H1 (cell line): ENCODE data around the gene AREG. TPM values are rescaled to one million over a fixed set of nuclear protein-coding genes. Genes with fewer than 3 reads are reported as not detected.

Experiments
- CTCF ChIA-PET: fragments of 300-600 bp; sonication (Branson Sonifier 250); formaldehyde crosslinking; loops from one replicate; lab custom pipeline; 2021; ENCODE audit not compliant: partially characterized antibody; lab: Charles Lee
- POLR2A ChIA-PET: fragments of 300-600 bp; sonication (Branson Sonifier 250); formaldehyde crosslinking; loops from one replicate; lab custom pipeline; 2021; ENCODE audit warnings: inconsistent platforms; ENCODE audit not compliant: partially characterized antibody; lab: Charles Lee
- DNase-seq, 2 experiments: peaks; one replicate each; pipeline versions ENCODE4 v3.0.0 to v3.0.0-alpha.2; 2010 to 2022; ENCODE audit warnings: low spot score in 2 of 2, low read depth in 1 of 2, mixed read lengths in 1 of 2
- FAIRE-seq: peaks from 2 replicates; lab custom pipeline; 2011; peaks lifted over from hg19 to GRCh38; lab: Jason Lieb, UNC
- H2AFZ ChIP-seq: 2 replicates; pipeline ENCODE4 v1.8.1; 2012; ENCODE audit warnings: low read length, inconsistent platforms
- H2AK5ac ChIP-seq: 2 replicates; pipeline ENCODE4 v1.6.1; 2013; ENCODE audit warnings: low read depth, low read length
- H2BK120ac ChIP-seq: replicated peaks from 2 replicates; pipeline ENCODE3; 2013; ENCODE audit warnings: low read depth, low read length, inconsistent platforms
- H2BK12ac ChIP-seq: 2 replicates; pipeline ENCODE4 v1.6.1; 2013; ENCODE audit warnings: low read depth, low read length
- H2BK15ac ChIP-seq: 2 replicates; pipeline ENCODE4 v1.6.1; 2013; ENCODE audit warnings: low read length
- H2BK20ac ChIP-seq: 2 replicates; pipeline ENCODE4 v1.6.1; 2013; ENCODE audit warnings: low read length
- H2BK5ac ChIP-seq: 2 replicates; pipeline ENCODE4 v1.6.1; 2013; ENCODE audit warnings: low read depth, low read length
- H3K14ac ChIP-seq: 2 replicates; pipeline ENCODE4 v1.6.1; 2013; ENCODE audit warnings: inconsistent platforms; ENCODE audit not compliant: insufficient read length
- H3K18ac ChIP-seq: 2 replicates; pipeline ENCODE4 v1.6.1; 2013; ENCODE audit warnings: low read length; ENCODE audit errors: extremely low read depth
- H3K23ac ChIP-seq: 2 replicates; pipeline ENCODE4 v1.6.1; 2013; ENCODE audit warnings: inconsistent platforms; ENCODE audit not compliant: insufficient read length
- H3K23me2 ChIP-seq: 2 replicates; pipeline ENCODE4 v1.6.1; 2013; ENCODE audit warnings: low read depth, low read length
- H3K27ac ChIP-seq: 2 replicates; pipeline ENCODE4 v1.6.1; 2011; ENCODE audit warnings: low read depth, low read length, inconsistent platforms
- H3K27me3 ChIP-seq, 4 experiments: replicated peaks in 1 of 4; 1 replicate in 1 of 4; 2 replicates in 3 of 4; pipeline versions ENCODE4 v1.6.1 to v1.8.1; 2011 to 2013; ENCODE audit warnings: low read length in 3 of 4, mild to moderate bottlenecking in 3 of 4, inconsistent platforms in 2 of 4, mixed read lengths in 2 of 4, moderate library complexity in 1 of 4; ENCODE audit not compliant: control insufficient read depth in 3 of 4, insufficient read depth in 3 of 4; ENCODE audit errors: extremely low read depth in 1 of 4
- H3K36me3 ChIP-seq, 4 experiments: 2 replicates each; pipeline versions ENCODE4 v1.6.1 to v1.8.1; 2011 to 2013; ENCODE audit warnings: mild to moderate bottlenecking in 4 of 4, low read length in 3 of 4, moderate library complexity in 2 of 4, control low read depth in 1 of 4, inconsistent platforms in 1 of 4; ENCODE audit not compliant: insufficient read depth in 4 of 4, control insufficient read depth in 2 of 4
- H3K4ac ChIP-seq: replicated peaks from 2 replicates; pipeline ENCODE3; 2013; ENCODE audit warnings: low read length, low read depth, mixed read lengths, inconsistent platforms; ENCODE audit not compliant: insufficient read length
- H3K4me1 ChIP-seq, 4 experiments: replicated peaks in 1 of 4; 1 replicate in 1 of 4; 2 replicates in 3 of 4; pipeline versions ENCODE4 v1.6.1 to v1.8.1; 2011 to 2013; ENCODE audit warnings: low read length in 3 of 4, inconsistent platforms in 2 of 4, mixed read lengths in 1 of 4; ENCODE audit not compliant: insufficient read depth in 4 of 4, control insufficient read depth in 3 of 4
- H3K4me2 ChIP-seq, 2 experiments: 2 replicates each; pipeline versions ENCODE4 v1.6.1 to v1.8.1; 2011 to 2013; ENCODE audit warnings: low read depth in 2 of 2, low read length in 2 of 2, control low read depth in 1 of 2, inconsistent platforms in 1 of 2, mild to moderate bottlenecking in 1 of 2; ENCODE audit not compliant: insufficient read depth in 1 of 2
- H3K4me3 ChIP-seq, 4 experiments: fragments of 200-600, 300-600 bp in 1 of 4; sonication (generic), shearing (Covaris generic), sonication (Bioruptor Twin) in 1 of 4; 2 replicates each; pipeline versions ENCODE4 v1.5.1 to v1.8.1; 2011 to 2016; ENCODE audit warnings: low read length in 4 of 4, low read depth in 3 of 4, control low read depth in 2 of 4, inconsistent platforms in 2 of 4, mild to moderate bottlenecking in 2 of 4, mixed read lengths in 1 of 4, moderate library complexity in 1 of 4; ENCODE audit not compliant: insufficient read depth in 2 of 4; ENCODE audit errors: extremely low read depth in 1 of 4
- H3K56ac ChIP-seq: replicated peaks from 2 replicates; pipeline ENCODE3; 2013; ENCODE audit warnings: low read depth, mild to moderate bottlenecking, mixed read lengths, low read length, inconsistent platforms; ENCODE audit not compliant: insufficient read length
- H3K79me1 ChIP-seq: 2 replicates; pipeline ENCODE4 v1.6.1; 2013; ENCODE audit warnings: low read depth, low read length, control low read depth
- H3K79me2 ChIP-seq, 2 experiments: 2 replicates each; pipeline versions ENCODE4 v1.6.1 to v1.8.1; 2012 to 2013; ENCODE audit warnings: low read length in 2 of 2, mild to moderate bottlenecking in 2 of 2, inconsistent platforms in 1 of 2; ENCODE audit not compliant: insufficient read depth in 2 of 2, control insufficient read depth in 1 of 2
- H3K9ac ChIP-seq, 4 experiments: replicated peaks in 1 of 4; 1 replicate in 1 of 4; 2 replicates in 3 of 4; pipeline versions ENCODE4 v1.6.1 to v1.8.1; 2011 to 2013; ENCODE audit warnings: low read depth in 3 of 4, low read length in 3 of 4, control low read depth in 2 of 4, mild to moderate bottlenecking in 2 of 4, moderate library complexity in 2 of 4, inconsistent platforms in 1 of 4; ENCODE audit errors: extremely low read depth in 1 of 4
- H3K9me3 ChIP-seq, 2 experiments: 2 replicates each; pipeline versions ENCODE4 v1.6.1 to v1.8.1; 2012 to 2013; ENCODE audit warnings: mild to moderate bottlenecking in 2 of 2, moderate library complexity in 2 of 2, control low read depth in 1 of 2, inconsistent platforms in 1 of 2, low read depth in 1 of 2, low read length in 1 of 2, mixed read lengths in 1 of 2; ENCODE audit not compliant: insufficient read depth in 2 of 2
- H4K20me1 ChIP-seq, 2 experiments: replicated peaks in 1 of 2; 2 replicates each; pipeline versions ENCODE3 to v1.8.1; 2011 to 2013; ENCODE audit warnings: inconsistent platforms in 2 of 2, low read length in 2 of 2, mild to moderate bottlenecking in 1 of 2; ENCODE audit not compliant: insufficient read depth in 2 of 2, control insufficient read depth in 1 of 2
- H4K5ac ChIP-seq: 2 replicates; pipeline ENCODE4 v1.6.1; 2013; ENCODE audit warnings: low read length, low read depth, mixed read lengths, inconsistent platforms; ENCODE audit not compliant: insufficient read length
- H4K8ac ChIP-seq: 2 replicates; pipeline ENCODE4 v1.8.0; 2013; ENCODE audit warnings: mild to moderate bottlenecking, moderate library complexity, low read length, inconsistent platforms; ENCODE audit not compliant: insufficient read depth; ENCODE audit errors: extremely low read depth
- H4K91ac ChIP-seq: replicated peaks from 2 replicates; pipeline ENCODE3; 2013; ENCODE audit warnings: low read length, mixed read lengths, inconsistent platforms; ENCODE audit not compliant: insufficient read length
- JUND ChIP-seq: IDR thresholded peaks from 2 replicates; pipeline ENCODE4 v1.6.1; 2011; ENCODE audit warnings: mild to moderate bottlenecking, improper control_type of control experiment, low read length
- SAP30 ChIP-seq: fragments of 300-600 bp; sonication (generic); IDR thresholded peaks from 2 replicates; pipeline ENCODE4 v1.7.1; 2012; ENCODE audit warnings: low read length, moderate library complexity, mild to moderate bottlenecking, inconsistent platforms; ENCODE audit not compliant: insufficient read depth, insufficient replicate concordance
- TBP ChIP-seq: IDR thresholded peaks from 2 replicates; pipeline ENCODE4 v1.6.1; 2011; ENCODE audit warnings: low read depth, low read length, improper control_type of control experiment
- TCF12 ChIP-seq: IDR thresholded peaks from 2 replicates; pipeline ENCODE4 v1.6.1; 2011; ENCODE audit warnings: low read depth, mild to moderate bottlenecking, low read length
- YY1 ChIP-seq: IDR thresholded peaks from 2 replicates; pipeline ENCODE4 v1.6.1; 2011; ENCODE audit warnings: low read depth, mild to moderate bottlenecking, low read length
- WGBS, 2 experiments: shearing (Covaris generic) in 1 of 2; methylation state at CpG; one replicate each; pipeline versions ENCODE4 v1.1.6 to v1.1.7; 2013 to 2015; ENCODE audit warnings: low lambda C conversion rate in 2 of 2, mixed read lengths in 2 of 2, inconsistent platforms in 1 of 2, low coverage in 1 of 2, missing lambda C conversion rate in 1 of 2; ENCODE audit not compliant: insufficient replicate concordance in 2 of 2, insufficient coverage in 1 of 2, insufficient read length in 1 of 2; ENCODE audit errors: extremely low coverage in 1 of 2, missing lambda C conversion rate in 1 of 2; 5-methylcytosine and 5-hydroxymethylcytosine counted together
- polyA plus RNA-seq, 7 experiments: library from polyadenylated mRNA; depleted of rRNA in 3 of 7; stranded (reverse) in 5 of 7; unstranded in 2 of 7; fragments of >200 nt in 5 of 7; fragments of 200-250 nt in 2 of 7; gene quantifications; 1 replicate in 5 of 7; 2 replicates in 1 of 7; 4 replicates in 1 of 7; pipeline versions ENCODE4 v1.2.1 to v1.2.3, GENCODE V29; 2011 to 2013; ENCODE audit warnings: missing spikeins in 2 of 7, mixed read lengths in 2 of 7
- total RNA-seq: library from RNA; stranded (reverse); fragmentation: NEBNext Ultra II Directional; extraction: Animal tissue kit (Norgen Biotek cat#: 25700); gene quantifications from 2 replicates; pipeline ENCODE4 v1.2.1, GENCODE V29; 2021

Gene AREG
- total and polyA plus RNA-seq, 2 of the 8 experiments (the other 6 are each of a cell fraction or from before 2014, with no cell fraction given) = not detected

- Histone ChIP-seq H3K4me1 (peaks cover 0 to 2% (median 0%) of the 10 kb centered on the region in 4 experiments; a peak in 1 of 7 replicates), H3K4me2 (no peak overlapping the region), H3K14ac (no peak overlapping the region), H2BK20ac (no peak overlapping the region), H3K36me3 (no peaks in the 10 kb centered on the region), H2BK12ac (no peak overlapping the region), H2BK15ac (no peak overlapping the region), H3K79me2 (no peaks in the 10 kb centered on the region), H3K79me1 (no peaks in the 10 kb centered on the region), H3K4me3 (no peak overlapping the region), H3K56ac (no peak overlapping the region), H2AK5ac (no peak overlapping the region), H4K20me1 (no peaks in the 10 kb centered on the region), H3K23me2 (no peaks in the 10 kb centered on the region), H3K4ac (no peak overlapping the region), H2BK5ac (no peak overlapping the region), H3K9ac (no peak overlapping the region), H4K5ac (no peak overlapping the region), H4K91ac (no peak overlapping the region), H2AFZ (no peak overlapping the region), H3K27me3 (peaks cover 0 to 2% (median 0%) of the 10 kb centered on the region in 4 experiments; a peak in 3 of 7 replicates), H4K8ac (no peak overlapping the region), H3K27ac (no peak overlapping the region), H3K9me3 (no peaks in the 10 kb centered on the region), H3K23ac (no peak overlapping the region), H3K18ac (no peak overlapping the region), H2BK120ac (no peak overlapping the region)
- POLR2A ChIA-PET = interaction anchor here (0.7 kb wide), 1 partner anchor 12 kb away, joined by 3 read pairs; no protein-coding TSS in a partner anchor
- no peak for DNase-seq
- FAIRE-seq = peak; percentile 74
- CTCF ChIA-PET = interaction anchor here (0.8 to 1.6 kb wide), 2 partner anchors 24 to 80 kb away, joined by 3 to 5 read pairs; no protein-coding TSS in a partner anchor
- TF ChIP-seq YY1 = no peak
- no peak for TF ChIP-seq SAP30
- TF ChIP-seq TBP = no peak
- no peak for TF ChIP-seq TCF12
- peak; percentile 54; the same call in 1 of the 2 replicates for TF ChIP-seq JUND
- 84% methylated on average over 1 of the region's 1 CpG; no CpG with 5 or more reads in 1 of the 2 experiments for WGBS, 2 experiments
Measured at GRCh38 chr4:74451214-74451661, 6.3 kb downstream of the AREG start.
